ENCODE measurements around the gene TRIM71. TPM values are rescaled to one million over a fixed set of nuclear protein-coding genes. Genes with fewer than 3 reads are reported as not detected.

TRIM71 gene
- total and polyA plus RNA-seq, 2 of the 13 experiments (the other 11 are each of a cell fraction or from before 2014, with no cell fraction given): 21.7 to 76.9 TPM

GRCh38 chr3:32780071-32780734, 37.6 kb upstream of the TRIM71 start (continued):
- no peak for TF ChIP-seq KIAA2018 (CRISPR knock-in tag; IDR thresholded peaks at IDR 0.05; ENCODE audit: borderline replicate concordance)
- TF ChIP-seq ZNF800 (CRISPR knock-in tag; IDR thresholded peaks at IDR 0.05): no peak
- no peak for TF ChIP-seq SIN3A (IDR thresholded peaks at IDR 0.05; ENCODE audit: borderline replicate concordance, low read depth, low read length)
- no peak for TF ChIP-seq ZMYM3 (CRISPR knock-in tag; IDR thresholded peaks at IDR 0.05)
- no peak for TF ChIP-seq ZBTB3 (CRISPR knock-in tag; IDR thresholded peaks at IDR 0.05; ENCODE audit: borderline replicate concordance, low read depth)
- TF ChIP-seq ZIK1 (CRISPR knock-in tag; IDR thresholded peaks at IDR 0.05; ENCODE audit: borderline replicate concordance, low read depth): no peak
- no peak for TF ChIP-seq IKZF5 (CRISPR knock-in tag; IDR thresholded peaks at IDR 0.05)
- TF ChIP-seq ZNF547 (CRISPR knock-in tag; IDR thresholded peaks at IDR 0.05): no peak
- no peak for TF ChIP-seq HOXA5 (CRISPR knock-in tag; IDR thresholded peaks at IDR 0.05)
- TF ChIP-seq BRD4 (CRISPR knock-in tag; IDR thresholded peaks at IDR 0.05): no peak
- TF ChIP-seq RBAK (CRISPR knock-in tag; IDR thresholded peaks at IDR 0.05): no peak
- no peak for TF ChIP-seq SNAPC4 (CRISPR knock-in tag; IDR thresholded peaks at IDR 0.05)
- TF ChIP-seq KDM1A (CRISPR knock-in tag; IDR thresholded peaks at IDR 0.05): no peak

Measured in HepG2 (cell line).